Panc1 (cell line): ENCODE data around the gene POLG.

Source experiments
- CTCF ChIP-seq: fragments of 450-650 bp; IDR thresholded peaks from 2 replicates; pipeline ENCODE4 v1.5.1; 2017; ENCODE audit warnings: mild to moderate bottlenecking
- SIN3A ChIP-seq: IDR thresholded peaks from 2 replicates; pipeline ENCODE4 v1.6.1; 2012; ENCODE audit warnings: low read depth, mild to moderate bottlenecking, low read length, moderate library complexity, borderline replicate concordance; ENCODE audit not compliant: insufficient read depth

GRCh38 chr15:89329329-89330084 lies 5.1 kb downstream of the POLG start:
- TF ChIP-seq CTCF (no peak), SIN3A (no peak)
